Smooth muscle cell (in vitro differentiated cells): ENCODE results near the gene BICRAL. TPM values are rescaled to one million over a fixed set of nuclear protein-coding genes. Genes with fewer than 3 reads are reported as not detected.

Experiments used
- DNase-seq: peaks from one replicate; lab custom pipeline; 2025; ENCODE audit not compliant: unreplicated experiment; lab: John Stamatoyannopoulos, UW
- H2AFZ ChIP-seq: fragments of 200-600 bp; sonication (generic); 2 replicates; pipeline ENCODE4 v1.6.0; 2016; ENCODE audit warnings: antibody characterized with exemption, low read depth, mild to moderate bottlenecking
- H3F3A ChIP-seq: fragments of 200-600 bp; sonication (generic); 2 replicates; pipeline ENCODE4 v1.6.0; 2017; ENCODE audit warnings: antibody characterized with exemption, low read depth
- H3K27ac ChIP-seq: fragments of 200-600 bp; sonication (generic); 2 replicates; pipeline ENCODE4 v1.5.1; 2016; ENCODE audit warnings: low read depth, mild to moderate bottlenecking
- H3K27me3 ChIP-seq: fragments of 200-600 bp; sonication (generic); 2 replicates; pipeline ENCODE4 v1.6.1; 2016; ENCODE audit warnings: low read depth, mild to moderate bottlenecking
- H3K36me3 ChIP-seq: fragments of 200-600 bp; sonication (generic); 2 replicates; pipeline ENCODE4 v1.5.1; 2016; ENCODE audit warnings: low read depth
- H3K4me1 ChIP-seq: fragments of 200-600 bp; sonication (generic); 2 replicates; pipeline ENCODE4 v1.5.1; 2016; ENCODE audit warnings: low read depth
- H3K4me2 ChIP-seq: fragments of 200-600 bp; sonication (generic); 2 replicates; pipeline ENCODE4 v1.6.0; 2016; ENCODE audit warnings: mild to moderate bottlenecking
- H3K4me3 ChIP-seq: fragments of 200-600 bp; sonication (generic); 2 replicates; pipeline ENCODE4 v1.5.1; 2016; ENCODE audit warnings: mild to moderate bottlenecking
- H3K79me2 ChIP-seq: fragments of 200-600 bp; sonication (generic); 2 replicates; pipeline ENCODE4 v1.6.0; 2016; ENCODE audit warnings: low read depth, mild to moderate bottlenecking
- H3K9ac ChIP-seq: fragments of 200-600 bp; sonication (generic); 2 replicates; pipeline ENCODE4 v1.6.0; 2016; ENCODE audit warnings: low read depth
- H3K9me3 ChIP-seq: fragments of 200-600 bp; sonication (generic); replicated peaks from 2 replicates; pipeline ENCODE4 v1.5.1; 2016; ENCODE audit warnings: low read depth
- H4K20me1 ChIP-seq: fragments of 200-600 bp; sonication (generic); 2 replicates; pipeline ENCODE4 v1.6.0; 2016; ENCODE audit warnings: low read depth
- WGBS: methylation state at CpG from one replicate; pipeline ENCODE4 v1.1.7; 2016; ENCODE audit warnings: low lambda C conversion rate; 5-methylcytosine and 5-hydroxymethylcytosine counted together
- polyA plus RNA-seq: library from polyadenylated mRNA; unstranded; fragments of >200 nt; fragmentation: Nextera tagmentation; extraction: Ambion mirVana; gene quantifications from 2 replicates; pipeline ENCODE4 v1.2.1, GENCODE V29; 2016
- total RNA-seq: library from RNA; depleted of rRNA; stranded (reverse); fragments of >200 nt; gene quantifications from 2 replicates; pipeline ENCODE4 v1.2.3, GENCODE V29; 2014
- TF ChIP-seq, protein P1 (sequence below): fragments of 200-600 bp; sonication (generic); IDR thresholded peaks from 2 replicates; pipeline ENCODE4 v1.5.1; 2017; ENCODE audit warnings: borderline replicate concordance, mild to moderate bottlenecking, antibody characterized with exemption; ENCODE audit not compliant: insufficient read depth, poor library complexity, severe bottlenecking

Gene BICRAL
- total and polyA plus RNA-seq, 2 experiments from 2014 or later, result 1.4 to 7.9 TPM

DNA sequence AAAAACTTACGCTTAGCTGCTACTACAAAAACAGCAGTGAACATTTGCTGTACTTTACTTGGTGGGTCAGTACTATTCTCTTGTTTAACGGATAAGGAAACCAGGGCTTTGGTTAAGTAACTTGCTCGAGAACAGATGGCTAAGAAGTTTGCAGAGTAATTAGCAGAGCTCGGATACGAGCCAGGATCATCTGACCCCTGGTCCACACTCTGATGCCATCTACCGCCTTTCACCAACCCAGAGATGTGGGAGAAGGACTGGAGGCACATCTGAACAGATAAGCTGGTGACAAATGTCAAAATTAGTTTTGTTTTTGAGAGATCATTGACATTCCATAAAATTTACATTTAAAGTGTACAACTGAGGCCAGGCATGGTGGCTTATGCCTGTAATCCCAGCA lies 78.6 kb downstream of the BICRAL start:
- H3K9ac ChIP-seq, result no peak overlapping the region
- no peak for DNase-seq
- no peaks in the 10 kb centered on the region for H3K79me2 ChIP-seq
- no peaks in the 10 kb centered on the region for H4K20me1 ChIP-seq
- H3K27me3 ChIP-seq, result no peaks in the 10 kb centered on the region
- H2AFZ ChIP-seq, result no peak overlapping the region
- H3K27ac ChIP-seq, result no peak overlapping the region
- no peaks in the 10 kb centered on the region for H3K9me3 ChIP-seq
- TF ChIP-seq, protein P1, sequence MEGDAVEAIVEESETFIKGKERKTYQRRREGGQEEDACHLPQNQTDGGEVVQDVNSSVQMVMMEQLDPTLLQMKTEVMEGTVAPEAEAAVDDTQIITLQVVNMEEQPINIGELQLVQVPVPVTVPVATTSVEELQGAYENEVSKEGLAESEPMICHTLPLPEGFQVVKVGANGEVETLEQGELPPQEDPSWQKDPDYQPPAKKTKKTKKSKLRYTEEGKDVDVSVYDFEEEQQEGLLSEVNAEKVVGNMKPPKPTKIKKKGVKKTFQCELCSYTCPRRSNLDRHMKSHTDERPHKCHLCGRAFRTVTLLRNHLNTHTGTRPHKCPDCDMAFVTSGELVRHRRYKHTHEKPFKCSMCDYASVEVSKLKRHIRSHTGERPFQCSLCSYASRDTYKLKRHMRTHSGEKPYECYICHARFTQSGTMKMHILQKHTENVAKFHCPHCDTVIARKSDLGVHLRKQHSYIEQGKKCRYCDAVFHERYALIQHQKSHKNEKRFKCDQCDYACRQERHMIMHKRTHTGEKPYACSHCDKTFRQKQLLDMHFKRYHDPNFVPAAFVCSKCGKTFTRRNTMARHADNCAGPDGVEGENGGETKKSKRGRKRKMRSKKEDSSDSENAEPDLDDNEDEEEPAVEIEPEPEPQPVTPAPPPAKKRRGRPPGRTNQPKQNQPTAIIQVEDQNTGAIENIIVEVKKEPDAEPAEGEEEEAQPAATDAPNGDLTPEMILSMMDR, result no peak
- H3K4me3 ChIP-seq, result no peak overlapping the region
- H3F3A ChIP-seq, result no peaks in the 10 kb centered on the region
- 95% methylated on average over 6 of the region's 6 CpGs for WGBS
- no peak overlapping the region for H3K4me2 ChIP-seq
- H3K4me1 ChIP-seq, result no peaks in the 10 kb centered on the region
- H3K36me3 ChIP-seq, result peaks cover 9% of the 10 kb centered on the region

DNA sequence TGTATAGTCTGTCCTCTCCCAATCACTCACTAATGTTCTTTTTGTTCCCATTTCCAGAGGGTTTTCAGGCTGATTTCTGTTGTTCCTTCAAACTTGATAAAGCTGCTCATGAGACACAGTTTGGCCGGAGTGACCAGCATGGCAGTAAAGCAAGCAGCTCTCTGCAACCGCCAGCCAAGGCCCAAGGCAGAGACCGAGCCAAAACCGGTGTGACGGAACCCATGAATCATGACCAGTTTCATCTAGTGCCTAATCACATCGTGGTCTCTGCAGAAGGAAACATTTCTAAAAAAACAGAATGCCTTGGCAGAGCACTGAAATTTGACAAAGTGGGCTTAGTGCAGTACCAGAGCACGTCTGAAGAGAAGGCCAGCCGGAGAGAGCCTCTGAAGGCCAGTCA lies 82.8 kb downstream of the BICRAL start:
- no peak overlapping the region for H3K4me2 ChIP-seq
- no peak for DNase-seq
- H3K27me3 ChIP-seq, result no peaks in the 10 kb centered on the region
- H4K20me1 ChIP-seq, result no peaks in the 10 kb centered on the region
- H3K79me2 ChIP-seq, result no peaks in the 10 kb centered on the region
- H2AFZ ChIP-seq, result no peak overlapping the region
- 94% methylated on average over 8 of the region's 8 CpGs for WGBS
- H3K4me3 ChIP-seq, result no peak overlapping the region
- no peaks in the 10 kb centered on the region for H3F3A ChIP-seq
- peaks cover 9% of the 10 kb centered on the region for H3K36me3 ChIP-seq
- no peaks in the 10 kb centered on the region for H3K9me3 ChIP-seq
- TF ChIP-seq, protein P1, result no peak
- no peak overlapping the region for H3K27ac ChIP-seq
- no peak overlapping the region for H3K9ac ChIP-seq
- H3K4me1 ChIP-seq, result no peaks in the 10 kb centered on the region

DNA sequence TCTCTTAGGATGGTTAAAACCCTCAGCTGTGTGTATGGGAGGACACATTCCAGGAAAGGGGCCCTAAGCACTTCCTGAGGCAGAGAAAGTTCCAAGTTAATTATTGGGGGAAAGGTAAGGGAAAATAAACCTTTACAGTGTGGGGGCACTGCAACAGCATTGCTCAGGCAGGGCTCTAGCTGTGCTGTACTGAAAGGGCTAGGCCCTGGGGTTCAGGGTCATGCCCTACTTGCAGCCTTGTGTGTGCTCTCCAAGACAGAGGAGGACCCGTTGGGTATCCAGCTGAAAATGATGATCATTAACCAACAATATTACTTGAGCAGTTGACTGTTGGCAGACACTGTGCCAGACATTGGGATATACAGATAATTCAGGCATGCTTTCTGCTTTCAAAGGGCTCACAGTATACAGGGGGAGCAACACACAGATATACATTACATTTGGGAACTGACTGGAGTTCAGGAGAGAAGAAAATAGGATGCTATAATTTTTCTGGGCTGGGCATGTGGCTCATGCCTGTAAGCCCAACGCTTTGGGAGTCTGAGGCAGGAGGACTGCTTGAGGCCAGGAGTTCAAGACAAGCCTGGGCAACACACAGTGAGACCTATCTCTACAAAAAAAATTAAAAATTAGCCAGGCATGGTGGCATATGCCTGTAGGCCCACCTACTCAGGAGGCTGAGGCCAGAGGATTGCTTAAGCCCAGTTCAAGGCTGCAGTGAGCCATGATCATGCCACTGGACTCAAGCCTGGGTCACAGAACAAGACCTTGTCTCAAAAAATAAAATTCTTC lies 88.5 kb downstream of the BICRAL start:
- no peak for DNase-seq

More for the DNA sequence above, 88.5 kb downstream of the BICRAL start:
- H3K4me2 ChIP-seq, result no peak overlapping the region
- H3K9me3 ChIP-seq, result no peaks in the 10 kb centered on the region
- no peaks in the 10 kb centered on the region for H3K79me2 ChIP-seq
- H3K27ac ChIP-seq, result no peak overlapping the region
- no peaks in the 10 kb centered on the region for H4K20me1 ChIP-seq
- H3K4me1 ChIP-seq, result no peaks in the 10 kb centered on the region
- no peak overlapping the region for H2AFZ ChIP-seq
- H3K4me3 ChIP-seq, result no peak overlapping the region
- WGBS, result 89% methylated on average over 2 of the region's 2 CpGs
- H3K36me3 ChIP-seq, result no peaks in the 10 kb centered on the region
- no peaks in the 10 kb centered on the region for H3F3A ChIP-seq
- no peaks in the 10 kb centered on the region for H3K27me3 ChIP-seq
- TF ChIP-seq, protein P1, result no peak
- H3K9ac ChIP-seq, result no peak overlapping the region
